MV-4-11 (cell line): ENCODE results near the gene MAML3.
A peak's percentile ranks its signal among the peaks of the same experiment; 100 is the strongest.

ENCODE experiments used
- DNase-seq: peaks from one replicate; lab custom pipeline; 2025; lab: John Stamatoyannopoulos, UW

The MAML3 gene

DNA sequence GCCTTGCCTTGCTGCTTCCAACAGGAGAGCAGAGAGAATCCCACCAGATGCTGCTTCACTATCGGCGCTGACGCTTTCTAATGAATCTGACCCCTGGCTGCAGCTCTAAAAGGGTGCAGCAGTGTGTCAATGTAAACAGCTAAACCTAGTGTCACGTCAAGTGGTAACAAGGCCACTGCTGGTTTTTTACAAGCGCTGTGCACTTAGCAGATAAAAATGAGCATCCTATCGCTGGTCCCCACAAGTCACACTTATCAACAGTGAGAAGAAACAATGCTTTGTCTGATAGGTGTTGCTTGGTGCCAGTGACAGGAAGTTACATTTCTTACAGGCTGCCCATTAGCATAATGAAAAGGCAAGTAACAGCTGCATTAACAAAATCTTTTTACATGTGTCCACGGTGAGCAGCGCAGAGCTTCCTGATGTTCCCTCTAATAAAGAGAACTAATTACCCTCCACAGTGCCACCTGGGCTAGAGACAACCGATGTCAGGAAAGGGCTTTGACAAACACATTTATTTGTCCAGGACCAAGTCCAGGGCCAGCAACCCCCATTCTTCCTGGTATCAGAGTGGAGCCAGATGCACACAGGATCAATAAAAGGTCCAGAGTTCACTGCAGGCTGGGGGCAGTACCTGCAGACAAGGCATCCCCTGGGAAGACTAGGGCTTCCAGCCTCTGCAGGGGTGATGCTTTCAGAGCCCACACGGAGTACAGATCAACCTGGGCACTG is 312.4 kb downstream of the MAML3 start:
- DNase-seq, result no peak

DNA sequence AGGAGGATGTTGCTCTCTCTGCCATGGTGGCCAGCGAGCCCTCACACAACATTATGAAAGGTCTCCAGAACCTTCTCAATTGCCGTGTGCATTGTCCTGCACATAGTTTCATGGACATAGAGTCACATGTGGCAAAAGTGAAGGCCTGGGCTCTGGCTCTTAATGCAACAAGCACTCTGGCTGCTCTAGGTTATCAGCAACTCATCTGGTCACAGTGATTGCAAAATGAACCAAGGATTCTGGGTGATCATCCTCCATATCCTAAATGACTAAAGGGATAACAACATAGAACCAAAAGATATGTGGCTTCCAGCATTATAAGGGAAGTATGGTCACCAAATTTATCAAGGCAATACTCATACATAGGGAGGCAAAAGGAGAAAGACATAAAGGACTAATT is 313.2 kb downstream of the MAML3 start:
- peak; percentile 52 for DNase-seq

DNA sequence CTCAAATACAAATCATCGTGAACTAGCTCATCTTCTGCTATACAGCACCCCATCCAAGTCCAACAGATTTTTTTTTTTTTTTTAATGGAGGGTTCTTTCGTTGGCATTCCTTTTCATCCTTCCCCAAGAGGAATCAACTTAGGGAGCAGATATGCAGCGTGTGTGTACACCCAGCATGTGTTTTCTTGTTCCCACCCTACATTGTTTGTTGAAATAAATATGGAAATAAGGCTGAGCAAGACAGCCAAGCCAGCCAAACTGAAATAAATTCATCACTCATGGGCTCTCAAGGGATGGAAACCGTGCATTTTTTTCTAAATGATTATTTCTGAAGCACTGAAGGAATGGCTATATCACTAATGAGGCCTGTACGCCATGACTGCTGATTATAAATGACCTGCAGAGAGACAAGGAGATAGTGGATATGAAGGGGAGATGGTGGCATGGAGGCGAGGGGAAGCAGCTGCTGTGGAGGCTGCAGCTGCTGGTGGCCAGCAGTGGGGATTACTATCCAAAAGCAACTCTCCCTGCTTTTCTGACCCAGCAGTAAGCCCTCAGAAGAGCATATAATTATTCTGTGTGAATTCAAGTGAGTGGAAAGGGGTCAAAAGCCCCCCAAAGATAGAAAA is 314.5 kb downstream of the MAML3 start:
- no peak for DNase-seq

DNA sequence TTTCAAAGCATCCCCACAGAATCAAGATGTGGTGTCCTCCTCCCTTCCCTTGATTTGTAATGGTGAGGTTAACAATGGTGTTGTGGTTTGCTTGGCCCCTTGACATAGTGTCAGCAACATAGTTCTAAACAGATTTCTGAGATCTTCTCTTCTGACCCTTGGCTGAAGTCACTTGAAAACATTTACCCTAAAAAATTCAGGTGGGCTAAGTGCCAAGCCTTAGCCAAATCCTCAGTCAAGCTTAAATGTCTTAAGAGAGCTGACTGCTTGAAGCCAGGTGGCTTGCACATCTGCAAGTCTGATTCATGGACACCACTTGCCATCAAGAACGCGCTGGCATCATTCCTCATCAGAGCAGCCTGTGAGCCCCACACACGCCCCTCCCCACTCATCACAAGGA is 315.2 kb downstream of the MAML3 start:
- DNase-seq, result no peak

DNA sequence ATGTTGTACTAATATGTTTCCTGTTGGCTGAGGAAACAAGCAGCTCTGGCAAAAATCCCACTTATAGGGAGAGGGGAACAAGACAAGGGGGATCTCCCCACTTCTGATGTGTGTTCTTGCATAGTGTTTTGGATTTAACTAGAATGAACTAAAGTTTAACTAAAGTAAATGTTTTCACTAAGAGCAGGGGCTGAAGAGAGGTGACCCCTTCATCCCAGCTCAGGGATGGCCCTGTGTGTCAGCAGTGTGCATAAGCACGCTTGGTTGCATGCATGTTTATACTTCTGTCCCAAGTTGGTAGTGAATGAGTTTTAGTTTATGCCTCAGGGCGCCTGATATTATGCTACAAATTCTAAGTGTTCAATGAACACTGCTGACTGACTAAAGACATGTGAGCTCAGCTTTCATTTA is 319.0 kb downstream of the MAML3 start:
- DNase-seq, result no peak

DNA sequence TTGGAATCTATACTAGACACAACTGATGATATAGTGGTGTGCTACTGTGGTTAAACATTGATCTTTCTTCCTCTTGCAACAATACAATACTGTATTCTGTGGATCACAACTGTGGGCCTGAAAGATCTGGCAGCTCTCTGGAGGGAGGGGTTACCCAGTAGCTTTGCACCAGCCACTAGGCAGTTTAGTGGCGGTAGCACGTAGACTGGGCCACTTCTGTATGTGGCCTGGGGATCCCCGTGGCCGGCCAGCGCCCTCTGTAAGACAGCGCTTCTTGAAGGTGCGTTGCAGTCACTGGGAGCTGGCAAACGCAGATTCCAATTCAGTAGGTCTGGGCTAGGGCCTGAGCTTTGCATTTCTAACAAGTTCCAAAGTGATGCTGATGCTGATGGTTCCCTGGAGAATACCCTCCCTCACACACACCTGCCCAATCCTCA is 319.7 kb downstream of the MAML3 start:
- DNase-seq, result no peak

DNA sequence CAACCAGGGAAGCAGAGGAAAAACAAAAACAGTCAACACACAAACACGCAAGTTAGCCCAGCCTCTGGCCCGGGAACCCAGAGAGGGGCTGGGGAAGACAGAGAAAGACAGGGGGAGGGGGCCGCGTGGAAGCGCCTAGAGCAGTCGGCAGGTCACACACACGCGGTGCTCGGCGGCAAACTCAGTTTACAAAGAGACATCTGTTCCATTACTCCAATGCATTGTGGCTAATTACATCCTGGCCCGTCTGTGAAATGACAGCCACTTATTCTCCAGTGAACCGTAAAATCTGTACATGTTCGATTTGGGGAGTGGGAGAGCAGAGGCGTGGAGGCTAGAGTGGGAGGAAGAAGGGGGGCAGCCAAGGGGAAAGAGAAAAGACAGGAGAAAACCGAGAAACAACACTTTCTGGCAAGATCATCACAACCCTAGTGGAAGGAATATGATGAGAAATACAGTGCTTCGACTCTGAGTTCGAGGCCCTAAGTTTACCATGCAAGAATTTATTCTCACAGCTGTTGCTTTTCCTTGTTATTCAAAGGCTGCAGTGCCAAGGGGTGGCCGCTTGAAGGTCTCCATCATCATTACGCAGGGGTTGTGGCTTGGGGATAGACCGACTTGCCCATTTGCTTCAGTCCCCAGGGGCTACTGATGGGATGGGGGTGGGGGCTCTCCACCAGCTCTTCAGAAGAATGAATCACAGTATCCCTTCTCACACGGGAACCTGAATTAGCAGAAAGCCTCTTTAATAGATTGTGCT is 320.7 kb downstream of the MAML3 start:
- DNase-seq, result no peak

DNA sequence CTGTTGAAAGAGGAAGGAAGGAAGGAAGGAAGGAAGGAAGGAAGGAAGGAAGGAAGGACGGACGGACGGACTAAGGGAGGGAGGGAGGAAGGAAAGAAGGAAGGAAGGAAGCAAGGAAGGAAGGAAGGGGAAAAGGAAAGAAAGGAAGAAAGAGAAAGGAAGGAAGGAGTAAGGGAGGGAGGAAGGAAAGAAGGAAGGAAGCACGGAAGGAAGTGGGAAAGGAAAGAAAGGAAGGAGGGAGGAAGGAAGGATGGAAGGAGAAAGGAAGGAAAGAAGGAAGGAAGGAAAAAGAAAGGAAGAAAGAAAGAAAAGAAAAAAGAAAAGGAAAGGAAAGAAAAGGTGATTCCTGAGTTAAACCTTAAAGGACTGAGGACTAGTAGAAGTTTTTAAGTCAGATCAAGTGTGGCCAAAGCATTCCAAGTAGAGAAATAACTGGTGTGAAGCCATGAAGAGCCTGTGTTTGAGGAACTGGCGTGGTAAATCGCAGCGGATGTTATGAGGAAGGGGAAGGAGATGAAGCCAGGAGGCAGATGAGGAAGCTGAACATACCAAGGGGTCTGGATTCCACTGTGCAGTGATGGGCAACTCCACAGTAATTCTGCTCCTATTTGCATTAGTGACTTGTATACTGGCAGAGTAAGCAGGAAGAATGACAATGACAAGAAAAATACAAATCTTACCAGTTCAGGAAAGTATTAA is 324.9 kb downstream of the MAML3 start:
- peak; percentile 73 for DNase-seq

DNA sequence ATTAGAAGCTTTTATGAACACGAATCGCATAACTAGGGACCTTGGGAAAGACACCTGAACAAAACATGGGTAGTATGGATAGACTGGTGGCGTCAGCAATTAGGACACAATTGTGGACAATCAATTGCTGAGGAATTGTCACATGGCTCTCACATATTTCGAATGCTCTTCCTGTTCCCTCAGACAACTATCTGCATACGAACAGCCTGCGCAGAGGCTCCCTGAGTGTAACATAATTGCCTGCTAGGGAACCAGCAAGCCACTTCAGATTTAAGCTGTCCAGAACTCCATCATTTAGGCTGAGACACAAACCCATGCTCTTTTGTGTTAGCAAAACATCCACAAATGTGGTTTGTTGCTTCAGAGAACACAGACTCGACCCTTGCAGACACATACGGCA is 327.6 kb downstream of the MAML3 start:
- DNase-seq, result no peak

DNA sequence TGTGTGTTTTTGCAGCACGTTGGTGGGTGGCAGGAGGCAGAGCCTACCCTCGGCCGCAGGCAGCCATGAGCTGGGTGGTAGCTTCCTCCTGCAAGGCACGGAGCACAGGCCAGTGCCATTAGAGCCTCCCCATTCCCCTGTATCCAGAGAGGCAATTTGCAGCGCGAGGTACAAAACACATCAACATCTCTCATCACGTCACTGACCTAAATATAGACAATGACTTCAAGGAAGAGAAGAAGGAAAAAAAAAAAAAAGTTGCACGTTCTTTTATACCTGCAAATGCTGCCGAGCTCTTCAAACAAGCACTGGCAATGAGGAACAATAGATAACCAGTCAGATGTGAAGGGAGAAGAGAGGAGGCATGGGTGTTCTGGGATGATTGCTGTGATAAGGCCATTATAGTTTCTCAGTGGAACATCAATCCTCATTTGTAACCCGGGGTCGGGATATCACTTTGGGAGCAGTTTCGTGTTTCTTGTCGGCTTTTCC is 328.4 kb downstream of the MAML3 start:
- DNase-seq, result no peak

DNA sequence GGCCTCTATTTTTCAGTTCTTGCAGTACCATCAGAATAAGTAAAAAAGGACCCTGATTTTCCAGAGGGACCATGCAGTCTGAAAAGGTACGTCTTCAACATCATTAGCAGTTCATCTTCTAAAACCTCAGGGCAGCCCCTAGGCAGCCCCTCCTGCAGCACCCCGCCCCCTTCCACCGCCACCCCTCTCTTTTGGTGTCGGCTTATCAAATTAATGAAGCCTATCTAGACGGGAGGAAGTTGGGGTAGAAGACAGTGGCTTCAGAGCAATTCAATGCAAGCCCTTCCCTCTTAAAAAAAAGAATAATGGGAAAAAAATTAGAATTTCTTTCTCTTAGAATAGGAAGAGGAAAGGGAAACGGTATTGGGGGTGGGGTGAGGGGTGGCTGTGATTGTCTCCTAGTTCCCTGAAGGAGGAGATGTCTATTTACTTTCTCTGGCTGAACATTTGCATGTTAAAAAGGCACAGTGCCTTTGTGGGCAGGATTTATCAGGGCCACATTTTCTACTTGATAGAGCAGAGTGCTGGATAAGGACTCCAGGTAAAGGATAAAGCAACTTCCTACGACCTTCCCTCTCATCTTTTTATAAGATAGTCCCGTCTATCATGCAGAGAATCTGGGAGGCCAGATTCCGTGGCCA is 329.0 kb downstream of the MAML3 start:
- no peak for DNase-seq

DNA sequence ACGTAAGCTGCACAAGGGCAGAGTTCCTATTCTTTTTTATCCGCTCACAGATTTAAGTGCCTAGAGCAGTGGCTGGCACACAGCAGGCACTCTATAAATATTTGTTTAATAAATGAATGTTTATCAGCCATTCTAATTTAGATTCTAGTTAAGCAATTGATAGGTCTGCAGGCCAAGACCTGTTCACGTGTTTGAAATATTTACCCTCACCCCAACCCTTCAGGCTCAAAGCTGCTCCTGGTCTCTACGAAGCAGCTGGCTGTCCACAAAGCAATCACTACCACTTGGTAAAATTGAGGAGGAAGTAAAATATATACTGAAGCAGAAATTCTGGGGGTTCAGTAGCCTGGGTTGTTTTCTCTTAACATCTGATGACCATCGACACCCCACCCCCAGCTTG is 330.2 kb downstream of the MAML3 start:
- no peak for DNase-seq

DNA sequence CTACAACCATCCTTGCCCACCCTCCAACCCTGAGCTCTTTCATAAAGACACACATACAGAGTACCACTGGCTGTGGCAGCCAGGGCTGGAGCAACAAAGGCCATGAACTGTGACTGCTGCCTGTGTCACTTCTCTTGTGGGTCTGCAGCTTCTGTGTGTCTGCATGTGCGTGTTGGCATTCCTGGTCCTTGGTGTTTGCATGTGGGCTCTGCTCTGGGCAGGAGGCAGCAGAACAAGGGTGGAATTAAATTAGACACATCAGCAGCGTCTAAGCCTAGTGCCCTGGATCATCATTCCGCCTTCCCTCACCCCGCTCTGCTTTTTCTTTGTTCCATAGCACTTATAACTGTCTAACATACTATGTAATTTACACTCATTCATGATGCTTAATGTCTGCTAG is 330.6 kb downstream of the MAML3 start:
- DNase-seq, result no peak

DNA sequence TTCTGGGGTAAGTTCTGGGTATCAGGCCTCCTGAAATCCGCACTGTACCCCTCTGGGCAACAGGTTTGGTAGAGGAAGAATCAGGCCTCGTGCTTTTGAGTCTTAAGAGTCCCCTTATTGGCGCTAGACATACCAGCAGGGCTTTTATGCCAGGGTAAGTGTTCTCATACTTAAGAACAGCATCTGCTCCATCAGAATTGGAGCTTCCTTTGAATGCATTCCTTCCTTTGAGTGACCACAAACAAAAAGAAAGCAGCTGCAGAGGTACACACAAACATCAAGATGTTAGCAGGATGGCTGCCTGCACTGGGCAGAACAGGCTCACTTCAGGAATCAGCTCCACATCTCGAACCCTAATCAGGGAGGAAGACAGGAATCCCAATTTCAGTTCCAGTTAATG is 331.6 kb downstream of the MAML3 start:
- DNase-seq, result no peak

DNA sequence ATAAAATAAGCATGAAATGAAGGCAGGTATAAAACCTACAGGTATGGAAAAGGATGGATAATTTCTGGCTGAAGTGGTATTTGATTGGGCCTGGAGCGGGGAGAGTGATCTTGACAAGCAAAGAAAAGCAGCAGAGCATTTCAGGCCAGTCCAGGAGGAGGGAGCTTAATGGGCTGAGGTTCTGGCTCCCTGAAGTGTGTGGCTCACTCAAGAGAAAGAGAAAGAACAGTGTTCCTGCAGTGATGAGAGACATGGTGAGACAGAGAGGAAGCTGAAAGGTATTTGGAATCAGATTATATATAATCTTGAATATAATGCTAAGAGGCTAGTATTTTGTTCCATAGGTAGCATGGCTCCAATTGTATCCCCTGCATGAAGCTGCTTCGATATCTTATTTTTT is 334.9 kb downstream of the MAML3 start:
- DNase-seq, result no peak

DNA sequence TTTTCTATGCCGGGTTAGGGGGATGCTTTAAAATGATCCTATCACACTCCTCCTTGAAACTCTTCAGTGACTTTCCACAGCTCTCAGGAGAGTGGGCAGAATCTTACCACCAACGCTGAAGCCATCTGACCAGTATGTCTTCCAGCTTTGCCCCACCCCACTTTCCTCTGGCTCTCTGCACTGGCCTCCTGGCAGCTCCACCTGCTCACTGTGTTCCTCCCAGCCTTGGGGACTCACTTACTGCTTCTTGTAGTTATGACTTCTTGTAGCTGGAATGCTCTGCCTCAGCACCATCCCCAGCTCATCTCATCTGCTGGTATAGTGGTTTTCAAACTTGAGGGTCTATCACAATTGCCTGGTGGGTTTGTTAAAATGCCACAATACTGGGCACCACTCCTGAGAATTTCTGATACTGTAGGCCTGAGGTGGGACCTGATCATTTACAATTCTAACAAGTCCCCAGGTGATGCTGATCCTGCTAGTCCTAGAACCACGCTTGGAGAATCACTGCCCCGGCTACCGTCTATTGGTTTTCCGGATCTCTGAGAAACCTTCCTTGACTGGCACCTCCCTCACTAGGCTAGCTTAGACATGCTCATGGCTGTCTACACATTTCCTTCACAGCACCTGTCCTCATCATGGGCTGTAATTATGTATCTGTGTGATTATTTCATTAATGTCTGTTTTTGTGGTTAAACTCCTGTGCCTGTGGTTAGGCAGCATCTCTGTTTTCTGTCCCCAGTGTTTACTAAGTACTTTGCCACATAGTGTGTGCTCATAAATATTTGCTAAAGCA is 336.1 kb downstream of the MAML3 start:
- DNase-seq, result no peak

DNA sequence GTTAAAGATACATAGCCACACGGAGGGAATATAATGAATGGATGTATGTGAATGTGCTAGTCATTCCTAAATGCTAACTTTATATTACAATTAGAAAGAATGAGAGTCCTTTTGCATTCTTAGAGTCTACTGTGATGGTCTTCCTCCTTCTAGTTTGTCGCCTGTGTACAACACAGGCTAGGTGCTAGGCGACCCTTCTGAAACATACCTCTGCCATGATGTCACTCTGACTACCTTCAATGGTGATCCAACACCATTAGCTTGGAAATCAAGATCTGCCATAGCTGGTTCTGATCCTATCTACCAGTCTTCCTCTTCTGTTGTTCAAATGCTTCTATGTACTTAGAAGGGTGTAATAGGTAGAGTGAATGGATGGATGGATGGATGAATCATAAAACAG is 337.1 kb downstream of the MAML3 start:
- DNase-seq, result no peak

DNA sequence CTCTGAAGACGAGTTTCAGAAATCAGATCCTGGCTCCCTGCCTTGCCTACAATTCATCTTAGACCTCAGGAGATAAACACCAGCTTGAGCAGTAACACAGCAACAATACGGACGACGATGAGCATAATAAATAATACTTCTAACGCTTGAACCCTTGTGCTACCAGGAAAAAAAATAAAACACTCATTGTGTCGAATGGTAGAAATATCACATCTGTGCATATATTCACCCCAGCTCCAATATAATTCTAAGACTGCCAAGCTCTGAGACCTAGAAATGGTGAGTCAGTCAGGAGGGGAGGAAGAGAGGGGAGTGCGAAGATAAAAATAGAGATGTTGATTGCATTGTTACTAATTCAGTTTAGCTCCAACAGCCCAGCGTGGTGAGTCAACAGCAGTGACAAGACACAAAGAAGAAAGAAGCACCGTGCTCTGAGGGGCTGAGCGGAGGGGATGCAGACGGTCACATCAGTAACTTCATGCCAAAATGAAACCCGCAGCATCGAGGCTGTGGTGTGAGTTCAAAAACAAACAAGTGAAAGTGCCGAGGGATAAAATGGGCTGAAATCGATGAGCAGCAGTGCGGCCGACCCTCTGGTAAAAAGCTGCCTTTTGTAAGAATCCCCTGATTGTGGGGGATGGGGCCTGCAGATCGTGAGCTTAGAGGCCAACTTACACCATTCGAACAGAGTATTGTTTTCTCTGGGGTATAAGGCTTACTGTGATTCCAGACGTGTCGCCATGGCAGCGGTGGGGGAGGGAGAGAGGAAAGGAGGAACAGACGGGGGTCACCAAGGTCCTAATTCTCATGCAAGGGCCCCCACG is 338.0 kb downstream of the MAML3 start:
- peak; percentile 91 for DNase-seq

DNA sequence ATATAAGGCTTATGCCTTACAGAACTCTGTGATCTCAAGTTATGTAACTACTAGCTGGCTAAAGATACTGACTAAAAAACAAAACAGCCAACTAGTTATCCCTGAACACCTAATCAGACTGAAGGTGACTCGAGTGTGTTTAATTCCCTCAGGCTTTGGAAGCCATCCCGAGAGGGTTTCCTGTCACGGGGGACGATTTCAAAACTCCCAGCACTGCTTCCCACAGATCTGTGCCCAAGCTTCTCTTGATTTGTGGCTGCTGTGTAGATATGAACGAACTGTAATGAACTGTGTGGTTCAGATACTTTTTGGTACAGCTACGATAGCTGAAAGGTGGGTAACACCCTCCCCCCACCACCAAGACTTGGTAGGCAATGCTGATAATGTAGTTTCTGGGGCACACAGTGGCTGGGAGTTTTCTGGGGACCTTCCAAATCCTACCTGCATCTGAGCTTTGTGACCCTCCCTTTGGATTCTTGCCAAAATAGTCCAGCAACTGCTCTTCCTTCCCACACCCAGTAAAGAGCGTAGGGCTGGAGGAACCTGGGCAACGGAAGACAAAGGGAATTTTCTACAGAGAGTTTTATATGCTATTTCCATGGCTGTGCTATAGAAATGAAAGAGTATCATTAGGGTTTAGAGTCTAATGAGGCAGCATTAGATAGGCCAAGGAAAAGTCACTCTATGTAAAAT is 339.5 kb downstream of the MAML3 start:
- DNase-seq, result no peak

DNA sequence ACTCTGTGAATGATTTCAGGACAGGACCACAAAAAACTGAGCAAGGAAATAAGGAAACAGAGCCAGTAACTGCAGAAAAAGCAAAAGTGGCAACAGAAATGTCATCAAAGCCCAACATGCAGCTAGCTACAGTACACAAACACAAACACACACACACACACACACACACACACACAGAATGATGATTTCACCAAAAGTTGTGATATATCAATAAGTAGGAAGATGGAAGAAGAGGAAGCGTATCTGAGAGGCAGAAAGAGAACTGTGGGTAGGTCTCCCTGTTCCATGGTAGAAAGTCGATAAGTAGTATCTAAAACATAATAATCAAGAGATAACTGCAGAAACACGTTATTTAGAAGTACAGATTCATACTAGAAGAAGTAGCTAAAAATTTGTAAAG is 340.1 kb downstream of the MAML3 start:
- no peak for DNase-seq
